GM19468 (cell line): ENCODE results near the gene ELL2.

Experiments used
- ATAC-seq: cut with Tn5 transposase; IDR thresholded peaks from one replicate; pipeline ENCODE4 v1.9.1; 2021; ENCODE audit warnings: mild to moderate bottlenecking, moderate library complexity, moderate number of reproducible peaks; ENCODE audit not compliant: unreplicated experiment; ENCODE audit errors: extremely low read depth

ELL2 gene

GRCh38 chr5:95958310-95959014 is 3.2 kb downstream of the ELL2 start:
- no peak for ATAC-seq

GRCh38 chr5:95957561-95958203 is 4.0 kb downstream of the ELL2 start:
- ATAC-seq: no peak

- no peak for ATAC-seq
Observed at GRCh38 chr5:95956900-95957293, 4.8 kb downstream of the ELL2 start.

- no peak for ATAC-seq
Observed at GRCh38 chr5:95956021-95956899, 5.4 kb downstream of the ELL2 start.

- ATAC-seq: no peak
Observed at GRCh38 chr5:95954716-95955115, 6.9 kb downstream of the ELL2 start.

GRCh38 chr5:95953021-95953702 is 8.5 kb downstream of the ELL2 start:
- no peak for ATAC-seq

GRCh38 chr5:95951916-95952315 is 9.7 kb downstream of the ELL2 start:
- no peak for ATAC-seq

GRCh38 chr5:95949810-95950209 is 11.8 kb downstream of the ELL2 start:
- ATAC-seq: peak; percentile 87

- no peak for ATAC-seq
Observed at GRCh38 chr5:95948631-95949030, 13.0 kb downstream of the ELL2 start.

GRCh38 chr5:95946451-95946850 is 15.2 kb downstream of the ELL2 start:
- no peak for ATAC-seq

- no peak for ATAC-seq
Observed at GRCh38 chr5:95942968-95943367, 18.7 kb downstream of the ELL2 start.

GRCh38 chr5:95942414-95942813 is 19.2 kb downstream of the ELL2 start:
- no peak for ATAC-seq

- no peak for ATAC-seq
Observed at GRCh38 chr5:95941756-95942155, 19.9 kb downstream of the ELL2 start.

- ATAC-seq: no peak
Observed at GRCh38 chr5:95940758-95941682, 20.6 kb downstream of the ELL2 start.

GRCh38 chr5:95939465-95939864 is 22.2 kb downstream of the ELL2 start:
- no peak for ATAC-seq

GRCh38 chr5:95938766-95939165 is 22.9 kb downstream of the ELL2 start:
- ATAC-seq: no peak

- no peak for ATAC-seq
Observed at GRCh38 chr5:95938347-95938746, 23.3 kb downstream of the ELL2 start.

GRCh38 chr5:95937607-95938152 is 24.0 kb downstream of the ELL2 start:
- no peak for ATAC-seq

- no peak for ATAC-seq
Observed at GRCh38 chr5:95936812-95937397, 24.7 kb downstream of the ELL2 start.
